Lower leg skin (tissue), 3 donors: ENCODE measurements around the gene LIN7A.

Experiments used
- POLR2A ChIP-seq, 2 donors: fragments of 450-650 bp; IDR thresholded peaks; one replicate each; pipeline ENCODE4 v1.6.1; 2016 to 2017; ENCODE audit warnings: antibody characterized with exemption in 2 of 2, mild to moderate bottlenecking in 1 of 2, moderate library complexity in 1 of 2
- TF ChIP-seq, protein P1 (sequence below), 3 donors: fragments of 450-650 bp; IDR thresholded peaks; one replicate each; pipeline ENCODE4 v1.5.1; 2016; ENCODE audit warnings: antibody characterized with exemption in 3 of 3, mild to moderate bottlenecking in 3 of 3, moderate library complexity in 2 of 3

DNA sequence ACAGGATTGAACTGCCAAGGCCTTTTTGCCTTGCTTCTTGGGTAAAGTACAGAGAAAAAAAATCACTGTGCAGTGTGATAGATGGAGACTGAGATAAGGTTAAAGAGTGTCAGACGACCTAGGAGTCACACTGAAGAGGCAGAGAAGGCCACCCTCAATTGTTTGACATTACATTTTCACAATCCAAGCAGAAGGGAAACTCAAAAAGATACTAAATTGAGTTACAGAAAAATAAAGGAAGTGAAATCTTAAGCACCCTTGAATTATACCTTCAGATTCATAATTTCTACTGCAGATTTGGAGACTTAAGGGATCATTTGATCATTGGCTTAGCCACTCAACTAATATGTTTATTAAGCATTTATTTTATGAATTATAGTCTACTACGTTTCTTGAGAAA, 123.9 kb downstream of the LIN7A start:
- TF ChIP-seq, protein P1, sequence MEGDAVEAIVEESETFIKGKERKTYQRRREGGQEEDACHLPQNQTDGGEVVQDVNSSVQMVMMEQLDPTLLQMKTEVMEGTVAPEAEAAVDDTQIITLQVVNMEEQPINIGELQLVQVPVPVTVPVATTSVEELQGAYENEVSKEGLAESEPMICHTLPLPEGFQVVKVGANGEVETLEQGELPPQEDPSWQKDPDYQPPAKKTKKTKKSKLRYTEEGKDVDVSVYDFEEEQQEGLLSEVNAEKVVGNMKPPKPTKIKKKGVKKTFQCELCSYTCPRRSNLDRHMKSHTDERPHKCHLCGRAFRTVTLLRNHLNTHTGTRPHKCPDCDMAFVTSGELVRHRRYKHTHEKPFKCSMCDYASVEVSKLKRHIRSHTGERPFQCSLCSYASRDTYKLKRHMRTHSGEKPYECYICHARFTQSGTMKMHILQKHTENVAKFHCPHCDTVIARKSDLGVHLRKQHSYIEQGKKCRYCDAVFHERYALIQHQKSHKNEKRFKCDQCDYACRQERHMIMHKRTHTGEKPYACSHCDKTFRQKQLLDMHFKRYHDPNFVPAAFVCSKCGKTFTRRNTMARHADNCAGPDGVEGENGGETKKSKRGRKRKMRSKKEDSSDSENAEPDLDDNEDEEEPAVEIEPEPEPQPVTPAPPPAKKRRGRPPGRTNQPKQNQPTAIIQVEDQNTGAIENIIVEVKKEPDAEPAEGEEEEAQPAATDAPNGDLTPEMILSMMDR (IDR thresholded peaks at IDR 0.05): no peak
- TF ChIP-seq POLR2A (IDR thresholded peaks at IDR 0.05): no peak
